ENCODE measurements around the gene C19orf81. TPM values are rescaled to one million over a fixed set of nuclear protein-coding genes. Genes with fewer than 3 reads are reported as not detected.

Gene C19orf81
- total and polyA plus RNA-seq, 9 of the 15 experiments (the other 6 are each of a cell fraction or from before 2014, with no cell fraction given): 2.5 to 42.9 (median 33.0) TPM; not detected in 4

DNA sequence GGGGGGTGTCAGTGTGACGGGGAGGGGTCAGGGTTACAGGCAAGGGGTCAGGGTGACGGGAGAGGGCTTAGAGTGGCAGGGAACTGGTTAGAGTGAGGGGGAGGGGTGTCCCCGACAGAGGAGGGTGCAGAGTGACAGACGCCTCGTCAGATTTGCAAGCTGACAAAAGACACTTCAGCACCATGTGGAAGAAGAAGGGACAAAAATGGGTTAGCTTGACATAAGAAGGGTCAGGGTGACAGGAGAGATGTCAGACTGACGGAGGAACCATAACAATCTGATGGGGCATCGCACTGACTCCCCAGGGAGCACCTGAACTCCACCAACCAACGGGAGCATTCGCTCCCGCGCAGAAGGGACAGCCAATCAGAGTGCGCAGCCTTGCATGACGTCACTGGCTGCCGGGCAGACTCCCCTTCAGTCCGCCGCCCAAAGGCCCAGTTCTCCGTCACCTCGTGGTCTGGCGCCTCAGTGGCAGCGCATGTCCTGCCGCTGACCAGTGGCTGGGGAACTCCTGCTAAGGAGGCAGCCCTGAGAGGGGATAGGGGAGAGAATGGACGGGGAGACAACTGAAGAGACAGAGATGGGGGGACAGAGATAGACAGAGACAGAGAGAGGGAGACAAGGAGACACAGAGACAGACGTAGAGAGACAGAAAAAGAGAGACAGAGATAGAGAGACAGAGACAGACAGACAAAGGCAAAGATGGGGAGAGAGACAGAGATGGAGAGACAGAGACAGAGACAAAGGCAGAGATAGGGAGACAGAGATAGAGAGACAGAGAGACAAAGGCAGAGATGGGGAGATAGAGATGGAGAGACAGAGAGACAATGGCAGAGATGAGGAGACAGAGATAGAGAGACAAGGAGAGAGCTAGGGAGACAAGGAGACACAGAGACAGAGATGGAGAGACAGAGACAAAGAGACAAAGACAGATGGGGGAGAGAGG lies 30.2 kb downstream of the C19orf81 start (continued):
- TF ChIP-seq NFE2L1 (tag; IDR thresholded peaks at IDR 0.05; ENCODE audit: borderline replicate concordance, low read depth) (no peak), KDM2B (CRISPR knock-in tag; IDR thresholded peaks at IDR 0.05) (no peak), ZNF778 (CRISPR knock-in tag; IDR thresholded peaks at IDR 0.05) (no peak), TCFL5 (CRISPR knock-in tag; conservative IDR thresholded peaks at IDR 0.05) (no peak), COPS2 (conservative IDR thresholded peaks at IDR 0.05) (no peak), KAT7 (CRISPR knock-in tag; IDR thresholded peaks at IDR 0.05; ENCODE audit: borderline replicate concordance) (no peak), NFXL1 (CRISPR knock-in tag; IDR thresholded peaks at IDR 0.05) (no peak), MXI1 (IDR thresholded peaks at IDR 0.05; ENCODE audit: low read depth, low read length) (no peak), ARID2 (IDR thresholded peaks at IDR 0.05) (0 out of 2 replicates have a peak, but pooled peaks have one; percentile 32)
- TF ChIP-seq, protein P1, sequence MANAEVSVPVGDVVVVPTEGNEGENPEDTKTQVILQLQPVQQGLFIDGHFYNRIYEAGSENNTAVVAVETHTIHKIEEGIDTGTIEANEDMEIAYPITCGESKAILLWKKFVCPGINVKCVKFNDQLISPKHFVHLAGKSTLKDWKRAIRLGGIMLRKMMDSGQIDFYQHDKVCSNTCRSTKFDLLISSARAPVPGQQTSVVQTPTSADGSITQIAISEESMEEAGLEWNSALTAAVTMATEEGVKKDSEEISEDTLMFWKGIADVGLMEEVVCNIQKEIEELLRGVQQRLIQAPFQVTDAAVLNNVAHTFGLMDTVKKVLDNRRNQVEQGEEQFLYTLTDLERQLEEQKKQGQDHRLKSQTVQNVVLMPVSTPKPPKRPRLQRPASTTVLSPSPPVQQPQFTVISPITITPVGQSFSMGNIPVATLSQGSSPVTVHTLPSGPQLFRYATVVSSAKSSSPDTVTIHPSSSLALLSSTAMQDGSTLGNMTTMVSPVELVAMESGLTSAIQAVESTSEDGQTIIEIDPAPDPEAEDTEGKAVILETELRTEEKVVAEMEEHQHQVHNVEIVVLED (CRISPR knock-in tag; IDR thresholded peaks at IDR 0.05): no peak
- TF ChIP-seq, protein P2, sequence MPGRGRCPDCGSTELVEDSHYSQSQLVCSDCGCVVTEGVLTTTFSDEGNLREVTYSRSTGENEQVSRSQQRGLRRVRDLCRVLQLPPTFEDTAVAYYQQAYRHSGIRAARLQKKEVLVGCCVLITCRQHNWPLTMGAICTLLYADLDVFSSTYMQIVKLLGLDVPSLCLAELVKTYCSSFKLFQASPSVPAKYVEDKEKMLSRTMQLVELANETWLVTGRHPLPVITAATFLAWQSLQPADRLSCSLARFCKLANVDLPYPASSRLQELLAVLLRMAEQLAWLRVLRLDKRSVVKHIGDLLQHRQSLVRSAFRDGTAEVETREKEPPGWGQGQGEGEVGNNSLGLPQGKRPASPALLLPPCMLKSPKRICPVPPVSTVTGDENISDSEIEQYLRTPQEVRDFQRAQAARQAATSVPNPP (IDR thresholded peaks at IDR 0.05; ENCODE audit: borderline replicate concordance, insufficient read depth, insufficient read length): no peak
- TF ChIP-seq, protein P3, sequence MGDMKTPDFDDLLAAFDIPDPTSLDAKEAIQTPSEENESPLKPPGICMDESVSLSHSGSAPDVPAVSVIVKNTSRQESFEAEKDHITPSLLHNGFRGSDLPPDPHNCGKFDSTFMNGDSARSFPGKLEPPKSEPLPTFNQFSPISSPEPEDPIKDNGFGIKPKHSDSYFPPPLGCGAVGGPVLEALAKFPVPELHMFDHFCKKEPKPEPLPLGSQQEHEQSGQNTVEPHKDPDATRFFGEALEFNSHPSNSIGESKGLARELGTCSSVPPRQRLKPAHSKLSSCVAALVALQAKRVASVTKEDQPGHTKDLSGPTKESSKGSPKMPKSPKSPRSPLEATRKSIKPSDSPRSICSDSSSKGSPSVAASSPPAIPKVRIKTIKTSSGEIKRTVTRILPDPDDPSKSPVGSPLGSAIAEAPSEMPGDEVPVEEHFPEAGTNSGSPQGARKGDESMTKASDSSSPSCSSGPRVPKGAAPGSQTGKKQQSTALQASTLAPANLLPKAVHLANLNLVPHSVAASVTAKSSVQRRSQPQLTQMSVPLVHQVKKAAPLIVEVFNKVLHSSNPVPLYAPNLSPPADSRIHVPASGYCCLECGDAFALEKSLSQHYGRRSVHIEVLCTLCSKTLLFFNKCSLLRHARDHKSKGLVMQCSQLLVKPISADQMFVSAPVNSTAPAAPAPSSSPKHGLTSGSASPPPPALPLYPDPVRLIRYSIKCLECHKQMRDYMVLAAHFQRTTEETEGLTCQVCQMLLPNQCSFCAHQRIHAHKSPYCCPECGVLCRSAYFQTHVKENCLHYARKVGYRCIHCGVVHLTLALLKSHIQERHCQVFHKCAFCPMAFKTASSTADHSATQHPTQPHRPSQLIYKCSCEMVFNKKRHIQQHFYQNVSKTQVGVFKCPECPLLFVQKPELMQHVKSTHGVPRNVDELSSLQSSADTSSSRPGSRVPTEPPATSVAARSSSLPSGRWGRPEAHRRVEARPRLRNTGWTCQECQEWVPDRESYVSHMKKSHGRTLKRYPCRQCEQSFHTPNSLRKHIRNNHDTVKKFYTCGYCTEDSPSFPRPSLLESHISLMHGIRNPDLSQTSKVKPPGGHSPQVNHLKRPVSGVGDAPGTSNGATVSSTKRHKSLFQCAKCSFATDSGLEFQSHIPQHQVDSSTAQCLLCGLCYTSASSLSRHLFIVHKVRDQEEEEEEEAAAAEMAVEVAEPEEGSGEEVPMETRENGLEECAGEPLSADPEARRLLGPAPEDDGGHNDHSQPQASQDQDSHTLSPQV (IDR thresholded peaks at IDR 0.05): no peak
- TF ChIP-seq, protein P4, sequence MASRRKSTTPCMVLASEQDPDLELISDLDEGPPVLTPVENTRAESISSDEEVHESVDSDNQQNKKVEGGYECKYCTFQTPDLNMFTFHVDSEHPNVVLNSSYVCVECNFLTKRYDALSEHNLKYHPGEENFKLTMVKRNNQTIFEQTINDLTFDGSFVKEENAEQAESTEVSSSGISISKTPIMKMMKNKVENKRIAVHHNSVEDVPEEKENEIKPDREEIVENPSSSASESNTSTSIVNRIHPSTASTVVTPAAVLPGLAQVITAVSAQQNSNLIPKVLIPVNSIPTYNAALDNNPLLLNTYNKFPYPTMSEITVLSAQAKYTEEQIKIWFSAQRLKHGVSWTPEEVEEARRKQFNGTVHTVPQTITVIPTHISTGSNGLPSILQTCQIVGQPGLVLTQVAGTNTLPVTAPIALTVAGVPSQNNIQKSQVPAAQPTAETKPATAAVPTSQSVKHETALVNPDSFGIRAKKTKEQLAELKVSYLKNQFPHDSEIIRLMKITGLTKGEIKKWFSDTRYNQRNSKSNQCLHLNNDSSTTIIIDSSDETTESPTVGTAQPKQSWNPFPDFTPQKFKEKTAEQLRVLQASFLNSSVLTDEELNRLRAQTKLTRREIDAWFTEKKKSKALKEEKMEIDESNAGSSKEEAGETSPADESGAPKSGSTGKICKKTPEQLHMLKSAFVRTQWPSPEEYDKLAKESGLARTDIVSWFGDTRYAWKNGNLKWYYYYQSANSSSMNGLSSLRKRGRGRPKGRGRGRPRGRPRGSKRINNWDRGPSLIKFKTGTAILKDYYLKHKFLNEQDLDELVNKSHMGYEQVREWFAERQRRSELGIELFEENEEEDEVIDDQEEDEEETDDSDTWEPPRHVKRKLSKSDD (conservative IDR thresholded peaks at IDR 0.05; ENCODE audit: low read length): no peak

Data from K562 (cell line).